Measurements from ENCODE around the gene DUS3L.

Gene DUS3L

GRCh38 chr19:5803441-5803751 is 12.4 kb upstream of the DUS3L start:
- Histone ChIP-seq H3K4me3 (ENCODE audit: low read length) (no peak overlapping the region), H3K36me3 (ENCODE audit: control insufficient read depth, insufficient read depth, low read length) (no peaks in the 10 kb centered on the region), H3K9me3 (ENCODE audit: control insufficient read depth, low read length) (no peaks in the 10 kb centered on the region), H3K4me1 (ENCODE audit: control insufficient read depth, insufficient read depth, low read length) (peaks cover 56% of the 10 kb centered on the region), H3K9ac (ENCODE audit: low read length) (no peak overlapping the region), H3K27me3 (ENCODE audit: control insufficient read depth, insufficient read depth, low read length) (peaks cover 44% of the 10 kb centered on the region)

GRCh38 chr19:5801796-5802619 is 11.0 kb upstream of the DUS3L start:
- peaks cover 44% of the 10 kb centered on the region for H3K27me3 ChIP-seq (ENCODE audit: control insufficient read depth, insufficient read depth, low read length)
- peaks cover 56% of the 10 kb centered on the region for H3K4me1 ChIP-seq (ENCODE audit: control insufficient read depth, insufficient read depth, low read length)
- no peak overlapping the region for H3K4me3 ChIP-seq (ENCODE audit: low read length)

GRCh38 chr19:5800361-5801270 is 9.7 kb upstream of the DUS3L start:
- no peak overlapping the region for H3K4me3 ChIP-seq (ENCODE audit: low read length)
- H3K27me3 ChIP-seq (ENCODE audit: control insufficient read depth, insufficient read depth, low read length) = peaks cover 38% of the 10 kb centered on the region
- peaks cover 56% of the 10 kb centered on the region for H3K4me1 ChIP-seq (ENCODE audit: control insufficient read depth, insufficient read depth, low read length)
- no peaks in the 10 kb centered on the region for H3K36me3 ChIP-seq (ENCODE audit: control insufficient read depth, insufficient read depth, low read length)
- H3K9ac ChIP-seq (ENCODE audit: low read length) = no peak overlapping the region
- H3K9me3 ChIP-seq (ENCODE audit: control insufficient read depth, low read length) = no peaks in the 10 kb centered on the region

More at GRCh38 chr19:5801796-5802619, 11.0 kb upstream of the DUS3L start:
- Histone ChIP-seq H3K9me3 (ENCODE audit: control insufficient read depth, low read length) (no peaks in the 10 kb centered on the region), H3K9ac (ENCODE audit: low read length) (no peak overlapping the region), H3K36me3 (ENCODE audit: control insufficient read depth, insufficient read depth, low read length) (no peaks in the 10 kb centered on the region)

GRCh38 chr19:5799247-5800241 is 8.6 kb upstream of the DUS3L start:
- no peaks in the 10 kb centered on the region for H3K36me3 ChIP-seq (ENCODE audit: control insufficient read depth, insufficient read depth, low read length)
- H3K4me3 ChIP-seq (ENCODE audit: low read length) = no peak overlapping the region
- H3K9me3 ChIP-seq (ENCODE audit: control insufficient read depth, low read length) = no peaks in the 10 kb centered on the region
- H3K4me1 ChIP-seq (ENCODE audit: control insufficient read depth, insufficient read depth, low read length) = peaks cover 55% of the 10 kb centered on the region
- H3K9ac ChIP-seq (ENCODE audit: low read length) = no peak overlapping the region
- H3K27me3 ChIP-seq (ENCODE audit: control insufficient read depth, insufficient read depth, low read length) = peaks cover 33% of the 10 kb centered on the region

GRCh38 chr19:5798244-5798643 is 7.3 kb upstream of the DUS3L start:
- no peak overlapping the region for H3K4me3 ChIP-seq (ENCODE audit: low read length)
- peaks cover 45% of the 10 kb centered on the region for H3K4me1 ChIP-seq (ENCODE audit: control insufficient read depth, insufficient read depth, low read length)
- no peak overlapping the region for H3K9ac ChIP-seq (ENCODE audit: low read length)
- H3K9me3 ChIP-seq (ENCODE audit: control insufficient read depth, low read length) = no peaks in the 10 kb centered on the region
- H3K36me3 ChIP-seq (ENCODE audit: control insufficient read depth, insufficient read depth, low read length) = no peaks in the 10 kb centered on the region
- peaks cover 22% of the 10 kb centered on the region for H3K27me3 ChIP-seq (ENCODE audit: control insufficient read depth, insufficient read depth, low read length)

- H3K36me3 ChIP-seq (ENCODE audit: control insufficient read depth, insufficient read depth, low read length) = no peaks in the 10 kb centered on the region
- H3K9ac ChIP-seq (ENCODE audit: low read length) = no peak overlapping the region
- no peak overlapping the region for H3K4me3 ChIP-seq (ENCODE audit: low read length)
- no peaks in the 10 kb centered on the region for H3K9me3 ChIP-seq (ENCODE audit: control insufficient read depth, low read length)
- H3K27me3 ChIP-seq (ENCODE audit: control insufficient read depth, insufficient read depth, low read length) = peaks cover under 1% of the 10 kb centered on the region
- peaks cover 22% of the 10 kb centered on the region for H3K4me1 ChIP-seq (ENCODE audit: control insufficient read depth, insufficient read depth, low read length)
Measured at GRCh38 chr19:5795382-5795919, 4.5 kb upstream of the DUS3L start.

- no peaks in the 10 kb centered on the region for H3K36me3 ChIP-seq (ENCODE audit: control insufficient read depth, insufficient read depth, low read length)
- no peaks in the 10 kb centered on the region for H3K27me3 ChIP-seq (ENCODE audit: control insufficient read depth, insufficient read depth, low read length)
- peaks cover 10% of the 10 kb centered on the region for H3K4me1 ChIP-seq (ENCODE audit: control insufficient read depth, insufficient read depth, low read length)
- no peak overlapping the region for H3K9ac ChIP-seq (ENCODE audit: low read length)
- no peaks in the 10 kb centered on the region for H3K9me3 ChIP-seq (ENCODE audit: control insufficient read depth, low read length)
- no peak overlapping the region for H3K4me3 ChIP-seq (ENCODE audit: low read length)
Measured at GRCh38 chr19:5793188-5793587, 2.2 kb upstream of the DUS3L start.

GRCh38 chr19:5792224-5792623 is 1.3 kb upstream of the DUS3L start:
- Histone ChIP-seq H3K36me3 (ENCODE audit: control insufficient read depth, insufficient read depth, low read length) (no peaks in the 10 kb centered on the region), H3K9me3 (ENCODE audit: control insufficient read depth, low read length) (no peaks in the 10 kb centered on the region), H3K4me1 (ENCODE audit: control insufficient read depth, insufficient read depth, low read length) (peaks cover 10% of the 10 kb centered on the region), H3K27me3 (ENCODE audit: control insufficient read depth, insufficient read depth, low read length) (no peaks in the 10 kb centered on the region), H3K4me3 (ENCODE audit: low read length) (no peak overlapping the region), H3K9ac (ENCODE audit: low read length) (no peak overlapping the region)

GRCh38 chr19:5789886-5790558 is 941 bp downstream of the DUS3L start:
- Histone ChIP-seq H3K9ac (ENCODE audit: low read length) (peak overlapping the region; percentile 27), H3K9me3 (ENCODE audit: control insufficient read depth, low read length) (no peaks in the 10 kb centered on the region), H3K36me3 (ENCODE audit: control insufficient read depth, insufficient read depth, low read length) (peaks cover 14% of the 10 kb centered on the region), H3K4me3 (ENCODE audit: low read length) (peak overlapping the region; percentile 59), H3K4me1 (ENCODE audit: control insufficient read depth, insufficient read depth, low read length) (peaks cover 10% of the 10 kb centered on the region), H3K27me3 (ENCODE audit: control insufficient read depth, insufficient read depth, low read length) (no peaks in the 10 kb centered on the region)

- Histone ChIP-seq H3K4me1 (ENCODE audit: control insufficient read depth, insufficient read depth, low read length) (peaks cover 9% of the 10 kb centered on the region), H3K27me3 (ENCODE audit: control insufficient read depth, insufficient read depth, low read length) (no peaks in the 10 kb centered on the region), H3K9ac (ENCODE audit: low read length) (no peak overlapping the region), H3K9me3 (ENCODE audit: control insufficient read depth, low read length) (no peaks in the 10 kb centered on the region), H3K36me3 (ENCODE audit: control insufficient read depth, insufficient read depth, low read length) (peaks cover 14% of the 10 kb centered on the region), H3K4me3 (ENCODE audit: low read length) (no peak overlapping the region)
Measured at GRCh38 chr19:5789351-5789761, 1.6 kb downstream of the DUS3L start.

- Histone ChIP-seq H3K9ac (ENCODE audit: low read length) (no peak overlapping the region), H3K4me3 (ENCODE audit: low read length) (no peak overlapping the region), H3K36me3 (ENCODE audit: control insufficient read depth, insufficient read depth, low read length) (peaks cover 14% of the 10 kb centered on the region), H3K9me3 (ENCODE audit: control insufficient read depth, low read length) (no peaks in the 10 kb centered on the region), H3K27me3 (ENCODE audit: control insufficient read depth, insufficient read depth, low read length) (no peaks in the 10 kb centered on the region), H3K4me1 (ENCODE audit: control insufficient read depth, insufficient read depth, low read length) (peaks cover 7% of the 10 kb centered on the region)
Measured at GRCh38 chr19:5788422-5788821, 2.5 kb downstream of the DUS3L start.
